Measurements from ENCODE around the gene PAK4.
"Not testable (repeated sequence)": the region's sequence is repeated elsewhere in the genome, so short reads cannot be mapped to it uniquely, and the experiment has no call there.

PAK4 gene

DNA sequence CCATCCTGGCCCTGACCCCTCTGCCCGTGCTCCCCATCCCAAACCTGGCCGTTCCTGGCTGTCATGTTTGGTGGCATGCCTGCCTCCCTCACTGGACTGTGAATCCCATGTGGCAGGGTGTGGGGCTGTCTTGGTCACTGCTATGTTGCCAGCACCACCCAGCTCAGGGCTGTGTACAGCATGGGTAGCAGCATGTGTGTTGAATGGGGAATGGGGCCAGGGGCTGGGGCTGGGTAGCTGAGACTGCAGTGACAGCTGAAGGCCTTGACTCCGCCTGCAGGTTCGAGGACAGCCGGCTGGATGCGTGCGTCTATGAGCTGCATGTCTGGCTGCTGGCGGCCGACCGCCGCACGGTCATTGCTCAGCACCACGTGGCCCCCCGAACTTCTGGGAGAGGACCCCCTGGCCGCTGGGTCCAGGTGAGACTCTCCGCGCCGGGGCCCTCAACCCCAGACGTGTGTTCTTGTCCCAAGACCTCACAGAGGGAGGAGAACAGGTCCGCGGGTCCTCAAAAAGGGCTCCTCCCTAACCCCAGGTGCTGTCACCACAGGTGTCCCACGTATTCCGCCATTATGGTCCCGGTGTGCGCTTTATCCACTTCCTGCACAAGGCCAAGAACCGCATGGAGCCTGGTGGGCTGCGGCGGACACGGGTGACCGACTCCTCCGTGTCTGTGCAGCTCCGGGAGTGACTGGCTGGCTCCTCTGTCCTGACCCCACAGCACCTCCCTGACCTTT, 74.6 kb downstream of the PAK4 start:
- in situ Hi-C loops (cut with MboI; ENCODE audit: low sequenced_read_pairs): no loop called here

DNA sequence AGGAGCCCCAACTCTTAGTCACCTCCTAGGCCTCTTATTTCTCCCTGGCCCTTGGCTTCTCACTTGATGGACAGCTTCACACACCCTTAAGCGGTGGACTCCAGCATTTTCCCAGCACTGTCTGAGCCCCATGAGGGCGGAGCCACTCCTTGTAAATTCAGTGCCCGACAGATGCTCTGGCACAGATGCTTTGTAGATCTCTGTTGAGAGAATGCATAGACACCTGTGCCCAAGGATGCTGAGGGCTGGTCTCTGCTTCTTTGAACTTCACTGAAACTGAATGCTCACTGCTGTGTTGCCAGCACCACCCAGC, 75.2 kb downstream of the PAK4 start:
- in situ Hi-C loops (cut with MboI; ENCODE audit: low sequenced_read_pairs): no loop called here

DNA sequence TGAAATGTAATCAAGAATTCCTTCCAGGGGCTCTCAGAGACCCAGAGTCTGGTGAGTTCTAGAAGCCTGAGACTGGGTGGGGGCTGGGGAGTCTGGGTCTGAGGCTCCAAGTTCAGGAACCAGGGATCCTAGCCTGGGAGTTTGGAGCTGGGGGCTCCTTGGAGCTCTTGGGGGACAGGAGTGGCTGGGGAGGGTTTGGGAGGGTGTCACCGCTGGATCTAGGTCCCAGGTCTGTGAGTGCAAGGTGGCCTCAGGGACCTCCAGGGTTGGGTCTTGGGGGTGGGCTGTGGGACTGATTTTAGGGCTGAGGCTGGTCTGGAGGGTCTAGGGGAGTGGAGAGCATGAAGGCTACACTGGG, 77.4 kb downstream of the PAK4 start:
- in situ Hi-C loops (cut with MboI; ENCODE audit: low sequenced_read_pairs): no loop called here

DNA sequence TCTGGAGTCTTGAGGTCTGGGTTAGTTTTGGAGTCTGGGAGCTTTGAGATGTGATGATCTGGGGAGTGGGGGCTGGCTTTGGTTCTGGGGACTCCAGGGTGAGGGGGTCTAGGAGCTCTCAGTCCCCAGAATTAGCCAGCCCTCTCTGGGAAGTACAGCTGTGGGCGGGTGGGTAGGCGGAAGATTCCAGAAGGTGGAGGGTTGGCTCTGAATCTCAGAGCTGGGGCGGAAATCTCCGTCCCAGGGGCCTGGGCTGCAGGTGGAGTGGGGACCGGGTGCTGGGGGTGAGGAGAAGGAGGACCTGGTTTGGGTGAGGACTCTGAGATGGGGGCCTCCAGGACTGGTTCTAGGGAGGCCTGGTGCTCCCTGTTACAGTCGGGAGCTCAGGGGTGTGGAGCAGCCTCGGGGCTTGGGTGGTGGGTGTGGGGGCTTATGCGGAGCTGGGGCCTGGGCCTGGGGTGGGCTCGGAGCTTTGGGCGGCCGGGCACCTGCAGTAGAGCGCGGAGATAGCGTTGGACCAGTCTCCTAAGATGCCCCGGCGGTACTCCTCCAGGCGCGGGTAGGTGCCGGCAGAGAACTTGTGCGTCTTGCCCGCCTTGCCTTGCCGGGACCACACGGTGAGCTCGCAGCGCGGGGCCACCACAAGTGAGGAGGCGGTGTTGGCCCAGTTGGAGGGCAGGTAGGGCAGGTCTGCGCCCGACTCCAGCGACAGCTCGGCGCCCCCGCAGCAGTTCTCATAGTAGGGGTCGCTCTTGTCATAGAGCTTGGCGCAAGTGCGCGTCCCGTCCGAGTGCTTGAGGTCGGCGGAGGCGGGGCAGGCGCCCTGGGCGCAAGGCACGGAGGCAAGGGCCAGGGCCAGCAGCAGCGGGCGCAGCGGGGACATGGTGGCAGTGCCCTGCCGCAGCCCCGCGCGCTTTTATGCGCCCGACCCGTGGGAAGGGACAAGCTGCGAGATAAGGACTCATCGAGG, 78.1 kb downstream of the PAK4 start, which contains the start of gene SYCN:
SYCN (minus strand) TSS at position 892 of the 970 bp plus-strand sequence; CDS start at position 883, 9 bp downstream.
- in situ Hi-C loops (cut with MboI; ENCODE audit: low sequenced_read_pairs): no loop called here

DNA sequence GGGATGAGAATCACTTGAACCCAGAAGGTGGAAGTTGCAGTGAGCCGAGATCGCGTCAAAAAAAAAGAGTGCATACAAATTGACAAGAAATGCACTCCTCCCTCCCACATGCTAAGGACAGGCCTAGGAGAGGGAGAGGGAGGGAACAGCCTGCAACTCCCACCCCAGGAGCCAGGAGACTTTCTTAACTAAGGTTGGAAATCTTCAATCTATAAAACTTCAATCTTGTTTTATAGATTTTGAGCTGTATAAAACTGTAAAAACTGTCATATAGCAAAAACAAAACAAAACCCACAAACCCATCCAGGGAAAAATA, 79.8 kb downstream of the PAK4 start:
- in situ Hi-C loops (cut with MboI; ENCODE audit: low sequenced_read_pairs): no loop called here

DNA sequence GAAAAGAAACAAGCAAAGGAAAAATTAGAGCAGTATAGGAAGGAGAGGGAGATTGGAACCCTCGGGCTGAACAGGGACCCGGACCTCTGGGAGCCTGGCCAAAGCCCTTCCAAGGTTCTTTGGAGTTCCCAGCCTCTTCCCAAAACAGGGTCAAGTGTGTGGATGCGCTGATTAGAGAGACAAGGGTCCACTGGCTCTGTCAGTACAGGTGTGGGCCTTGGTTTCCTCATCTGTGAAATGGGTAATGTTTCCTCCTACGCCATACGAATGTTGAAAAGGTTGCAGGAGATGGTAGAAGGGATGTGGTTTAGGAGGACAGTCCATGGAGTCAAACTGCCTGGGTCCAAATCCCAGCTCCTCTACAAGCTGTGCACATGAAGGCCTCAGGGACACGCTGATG, 80.5 kb downstream of the PAK4 start:
- in situ Hi-C loops (cut with MboI; ENCODE audit: low sequenced_read_pairs): no loop called here

DNA sequence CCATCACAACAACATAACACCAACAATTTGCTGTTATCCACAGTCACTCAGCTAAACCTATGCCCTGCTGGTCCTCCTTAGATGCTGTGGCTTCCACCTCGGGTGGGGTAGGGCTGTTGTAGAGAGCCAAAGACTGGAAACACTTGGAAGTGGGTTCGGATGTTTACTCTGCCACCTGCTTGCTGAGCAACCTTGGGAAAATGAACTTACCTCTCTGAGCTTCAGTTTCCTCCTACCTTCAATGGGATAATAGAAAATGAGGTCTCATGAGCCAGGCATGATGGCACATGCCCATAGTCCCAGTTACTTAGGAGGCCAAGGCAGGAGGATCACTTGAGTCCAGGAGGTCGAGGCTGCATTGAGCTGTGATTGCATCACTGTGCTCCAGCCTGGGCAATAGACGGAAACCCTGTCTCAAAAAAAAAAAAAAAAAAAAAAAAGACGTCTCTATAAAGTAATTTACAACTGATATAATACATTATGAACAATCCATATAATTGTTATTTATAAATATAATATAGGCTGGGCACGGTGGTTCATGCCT, 81.8 kb downstream of the PAK4 start:
- in situ Hi-C loops (cut with MboI; ENCODE audit: low sequenced_read_pairs): no loop called here

DNA sequence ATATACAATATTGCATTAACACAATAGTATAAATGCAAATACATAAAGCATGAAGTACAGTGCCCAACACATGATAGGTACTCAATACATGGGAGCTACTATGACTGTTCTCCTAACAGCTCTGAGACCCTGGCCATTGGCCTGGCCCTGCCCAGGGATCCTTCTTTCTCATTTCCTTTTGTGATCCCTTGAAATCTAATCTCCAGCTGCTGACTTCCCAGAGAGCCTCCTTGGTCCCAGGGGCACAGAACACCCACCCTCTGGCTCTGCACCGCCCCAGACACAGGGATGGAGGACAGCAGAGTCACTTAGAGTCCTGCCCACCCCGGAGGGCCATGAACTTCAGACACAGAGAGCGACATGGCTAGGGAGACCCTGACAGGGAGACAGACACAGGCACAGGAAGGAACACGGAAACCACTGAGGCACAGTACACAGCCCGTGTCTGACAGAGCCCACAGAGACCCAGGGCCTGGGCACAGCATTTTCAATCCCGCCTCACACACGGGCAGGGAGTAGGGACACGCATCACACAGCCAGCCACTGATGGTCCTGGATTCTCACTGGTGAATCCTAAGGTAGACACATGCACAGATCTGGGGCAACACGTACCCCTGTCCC, 82.7 kb downstream of the PAK4 start:
- in situ Hi-C loops (cut with MboI; ENCODE audit: low sequenced_read_pairs): no loop called here

DNA sequence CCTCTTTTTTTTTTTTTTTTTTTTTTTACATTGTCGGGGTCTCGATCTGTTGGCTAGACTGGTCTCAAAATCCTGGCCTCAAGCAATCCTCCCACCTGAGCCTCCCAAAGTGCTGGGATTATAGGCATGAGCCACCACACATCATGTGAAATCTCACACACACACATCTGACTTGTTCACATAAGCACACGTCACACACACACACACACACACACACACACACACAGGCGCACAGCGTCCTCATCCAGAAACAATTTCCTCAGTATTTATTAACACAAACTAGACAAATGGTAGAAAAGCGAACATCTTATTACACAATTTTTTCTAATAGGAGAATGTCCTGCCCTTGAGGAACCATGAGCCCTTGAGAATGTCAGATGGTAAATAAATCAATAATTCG, 83.6 kb downstream of the PAK4 start:
- in situ Hi-C loops (cut with MboI; ENCODE audit: low sequenced_read_pairs): no loop called here

DNA sequence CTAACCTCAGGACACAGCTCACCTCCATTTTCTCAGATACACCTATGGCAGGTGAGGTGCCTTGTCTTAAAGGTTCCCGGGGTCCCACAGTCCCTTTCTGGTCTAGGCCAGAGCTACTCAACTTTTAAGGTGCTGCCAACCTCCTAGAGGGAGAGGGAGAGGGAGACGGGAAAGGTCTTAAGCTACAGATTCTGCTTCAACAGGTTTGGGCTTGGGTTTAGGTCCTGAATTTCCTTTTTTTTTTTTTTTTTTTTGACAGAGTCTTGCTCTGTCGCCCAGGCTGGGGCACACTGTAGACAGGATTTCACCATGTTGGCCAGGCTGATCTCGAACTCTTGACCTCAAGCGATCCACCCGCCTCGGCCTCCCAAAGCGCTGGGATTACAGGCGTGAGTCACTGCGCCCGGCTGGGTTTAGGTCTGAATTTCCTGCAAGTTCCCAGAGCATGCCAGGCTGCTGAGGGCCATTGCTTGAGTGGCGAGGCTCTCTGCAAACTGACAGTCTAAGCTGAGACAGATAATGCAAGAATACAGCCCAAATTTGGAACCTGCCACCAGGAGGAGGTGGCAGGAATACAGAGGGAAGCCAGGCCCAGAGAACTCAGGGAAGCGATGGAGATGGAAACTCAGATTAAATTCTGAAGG, 86.3 kb downstream of the PAK4 start:
- in situ Hi-C loops (cut with MboI; ENCODE audit: low sequenced_read_pairs): no loop called here

DNA sequence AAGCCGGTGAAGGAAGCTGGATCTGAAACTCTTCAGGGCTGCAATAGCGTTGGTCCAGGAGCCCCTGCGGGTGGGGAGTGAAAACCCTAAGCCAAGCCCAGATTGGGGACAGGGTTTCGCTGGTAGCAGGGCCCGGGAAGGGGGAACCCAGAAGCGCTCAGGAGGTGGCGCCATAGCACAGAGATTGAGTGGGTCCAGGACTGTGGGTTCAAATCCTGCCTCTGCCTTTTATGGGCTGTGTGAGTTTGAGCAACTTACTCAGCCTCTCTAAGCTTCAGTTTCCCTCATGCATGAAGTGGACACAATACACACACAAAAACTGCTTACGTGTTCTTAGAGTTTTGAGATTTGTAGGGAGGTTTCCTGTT, 86.8 kb downstream of the PAK4 start:
- in situ Hi-C loops (cut with MboI; ENCODE audit: low sequenced_read_pairs): no loop called here

DNA sequence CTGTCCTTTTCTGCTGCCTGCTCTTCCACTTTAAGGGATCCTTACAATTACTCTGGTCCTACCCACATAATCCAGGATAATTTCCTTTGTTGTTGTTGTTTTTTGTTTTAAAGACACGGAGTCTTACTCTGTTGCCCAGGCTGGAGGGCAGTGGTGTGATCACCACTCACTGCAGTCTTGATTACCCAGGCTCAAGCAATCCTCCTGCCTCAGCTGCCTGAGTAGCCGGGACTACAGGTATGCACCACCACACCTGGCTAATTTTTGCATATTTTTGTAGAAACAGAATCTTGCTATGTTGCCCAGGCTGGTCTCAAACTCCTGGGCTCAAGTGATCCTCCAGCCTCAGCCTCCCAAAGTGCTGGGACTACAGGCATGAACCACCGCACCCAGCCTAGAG, 89.7 kb downstream of the PAK4 start:
- in situ Hi-C loops (cut with MboI; ENCODE audit: low sequenced_read_pairs): not testable (repeated sequence)

DNA sequence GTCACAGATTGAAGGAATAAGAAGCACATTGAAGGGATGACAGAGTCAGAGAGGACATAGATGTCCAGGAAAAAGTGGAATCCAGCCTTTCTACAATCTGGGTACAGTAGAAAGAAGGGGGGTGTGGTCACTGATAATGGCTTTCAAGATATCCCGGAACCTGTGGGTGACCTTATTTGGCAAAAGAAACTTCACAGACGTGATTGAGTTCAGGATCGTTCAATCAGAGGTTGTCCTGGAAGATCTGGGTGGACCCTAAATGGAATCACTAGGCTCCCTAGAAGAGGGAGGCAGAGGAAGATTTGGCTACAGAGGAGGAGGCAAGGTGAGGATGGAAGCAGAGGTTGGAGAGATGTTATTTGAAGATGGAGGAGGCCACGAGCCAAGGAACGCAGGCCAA, 91.5 kb downstream of the PAK4 start:
- in situ Hi-C loops (cut with MboI; ENCODE audit: low sequenced_read_pairs): no loop called here

DNA sequence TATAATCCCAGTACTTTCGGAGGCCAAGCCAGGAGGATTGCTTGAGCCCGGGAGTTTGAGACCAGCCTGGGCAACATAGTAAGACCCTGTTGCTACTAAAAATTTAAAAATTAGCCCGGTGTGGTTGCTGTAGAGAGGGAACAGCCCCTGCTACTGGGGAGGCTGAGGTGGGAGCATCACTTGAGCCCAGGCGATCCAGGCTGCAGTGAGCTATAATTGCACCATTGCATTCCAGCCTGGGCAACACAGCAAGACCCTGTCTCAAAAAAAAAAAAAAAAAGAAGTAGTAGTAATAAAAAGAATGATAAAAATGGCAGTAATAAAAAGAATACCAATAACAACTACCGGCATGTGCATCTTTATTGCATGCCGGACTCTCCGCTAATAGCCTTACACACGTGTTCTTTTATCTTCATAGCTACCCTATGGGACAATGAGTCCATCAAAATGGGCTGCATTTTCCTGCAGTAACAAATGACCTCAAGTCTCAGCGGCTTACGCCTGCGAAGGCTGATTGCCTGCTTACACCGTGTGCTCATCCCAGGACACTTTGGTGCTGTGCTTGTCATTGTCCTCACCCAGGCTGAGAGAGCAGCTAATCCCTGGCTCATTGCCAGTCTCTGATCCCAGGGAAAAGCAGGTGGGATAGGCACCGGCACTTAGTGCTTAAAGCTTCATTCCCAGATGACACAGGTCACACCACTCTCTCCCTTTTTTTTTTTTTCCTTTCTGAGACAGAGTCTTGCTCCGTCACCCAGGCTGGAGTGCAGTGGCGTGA, 92.8 kb downstream of the PAK4 start:
- in situ Hi-C loops (cut with MboI; ENCODE audit: low sequenced_read_pairs): no loop called here

DNA sequence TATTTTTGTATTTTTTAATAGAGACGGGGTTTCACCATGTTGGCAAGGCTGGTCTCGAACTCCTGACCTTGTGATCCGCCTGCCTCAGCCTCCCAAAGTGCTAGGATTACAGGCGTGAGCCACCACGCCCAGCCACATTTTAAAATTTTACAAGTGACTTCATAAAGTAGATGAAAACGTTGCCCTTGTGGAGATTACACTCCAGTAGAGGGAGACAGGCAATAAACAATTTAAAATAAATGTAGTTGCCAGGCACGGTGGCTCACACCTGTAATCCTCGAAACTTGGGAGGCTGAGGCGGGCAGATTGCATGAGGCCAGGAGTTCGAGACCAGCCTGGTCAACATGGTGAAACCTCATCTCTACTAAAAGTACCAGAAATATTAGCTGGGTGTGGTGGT, 93.5 kb downstream of the PAK4 start:
- in situ Hi-C loops (cut with MboI; ENCODE audit: low sequenced_read_pairs): not testable (repeated sequence)

DNA sequence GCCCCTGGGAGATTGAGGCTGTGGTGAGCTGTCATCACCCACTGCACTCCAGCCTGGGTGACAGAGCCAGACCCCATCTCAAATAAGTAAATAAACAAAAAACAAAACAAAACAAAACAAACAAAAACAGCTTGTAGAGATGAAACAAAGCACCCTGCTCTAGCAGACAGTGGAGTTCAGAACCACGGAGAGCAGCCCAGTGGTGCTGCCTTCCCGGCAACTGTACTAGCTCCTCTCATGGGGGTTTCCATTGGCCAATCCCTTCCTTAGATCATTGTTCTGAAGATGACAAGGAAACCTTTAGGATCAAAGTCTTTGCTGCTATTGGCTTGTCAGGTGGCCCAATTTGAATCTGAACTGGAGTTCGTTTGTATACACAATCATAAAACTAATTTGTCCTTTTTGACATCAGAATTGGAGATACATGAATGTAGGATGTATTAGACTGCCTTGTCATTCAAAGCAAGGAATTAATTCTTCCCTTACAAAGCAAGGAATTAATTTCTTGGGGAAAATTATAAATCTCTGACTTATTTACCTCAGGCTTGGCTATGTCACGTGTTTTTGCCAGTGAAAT, 98.2 kb downstream of the PAK4 start:
- in situ Hi-C loops (cut with MboI; ENCODE audit: low sequenced_read_pairs): no loop called here

DNA sequence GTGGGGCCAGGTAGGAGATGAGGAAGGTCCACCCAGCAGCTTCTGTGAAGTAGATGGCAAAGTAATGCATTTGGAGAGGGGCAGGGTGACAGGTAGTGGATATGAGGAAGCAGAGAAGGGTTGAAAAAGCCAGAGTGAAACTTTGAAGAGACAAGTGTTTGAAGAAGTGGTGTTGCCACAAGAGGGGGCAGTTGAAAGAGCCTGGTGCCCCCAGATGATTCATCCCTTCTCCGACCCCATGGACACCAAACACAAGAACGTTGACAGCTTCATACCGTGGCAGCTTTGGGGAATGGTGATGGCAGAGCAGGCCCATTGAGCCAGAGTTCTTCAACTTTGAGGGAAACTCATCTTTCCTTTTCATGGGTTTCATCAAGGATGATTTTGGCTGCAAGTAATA, 99.3 kb downstream of the PAK4 start:
- in situ Hi-C loops (cut with MboI; ENCODE audit: low sequenced_read_pairs): no loop called here
